Neural progenitor cell (in vitro differentiated cells): Measurements from ENCODE around the gene MIEF1. TPM values are rescaled to one million over a fixed set of nuclear protein-coding genes. Genes with fewer than 3 reads are reported as not detected.

Experiments used
- DNase-seq: peaks from one replicate; pipeline ENCODE4 v3.0.0-alpha.2; 2016; ENCODE audit warnings: low spot score
- H2AFZ ChIP-seq: fragments of 200-600 bp; sonication (generic); replicated peaks from 2 replicates; pipeline ENCODE4 v1.6.1; 2016; ENCODE audit warnings: antibody characterized with exemption
- H3F3A ChIP-seq: fragments of 200-600 bp; sonication (generic); 2 replicates; pipeline ENCODE4 v1.6.1; 2016; ENCODE audit warnings: antibody characterized with exemption, low read depth
- H3K27ac ChIP-seq: fragments of 200-600 bp; sonication (generic); 2 replicates; pipeline ENCODE4 v1.5.1; 2016; ENCODE audit warnings: mild to moderate bottlenecking
- H3K27me3 ChIP-seq: fragments of 200-600 bp; sonication (generic); 2 replicates; pipeline ENCODE4 v1.6.1; 2016; ENCODE audit warnings: mild to moderate bottlenecking, moderate library complexity
- H3K36me3 ChIP-seq: fragments of 200-600 bp; sonication (generic); 2 replicates; pipeline ENCODE4 v1.5.1; 2016
- H3K4me1 ChIP-seq: fragments of 200-600 bp; sonication (generic); 2 replicates; pipeline ENCODE4 v1.6.1; 2016; ENCODE audit warnings: mixed run types
- H3K4me2 ChIP-seq: fragments of 200-600 bp; sonication (generic); 2 replicates; pipeline ENCODE4 v1.6.1; 2016
- H3K4me3 ChIP-seq: fragments of 200-600 bp; sonication (generic); 2 replicates; pipeline ENCODE4 v1.5.1; 2016
- H3K79me2 ChIP-seq: fragments of 200-600 bp; sonication (generic); 2 replicates; pipeline ENCODE4 v1.6.1; 2016; ENCODE audit warnings: low read depth
- H3K9ac ChIP-seq: fragments of 200-600 bp; sonication (generic); 2 replicates; pipeline ENCODE4 v1.6.1; 2016
- H3K9me3 ChIP-seq: fragments of 200-600 bp; sonication (generic); 2 replicates; pipeline ENCODE4 v1.5.1; 2016; ENCODE audit warnings: low read depth
- H4K20me1 ChIP-seq: fragments of 200-600 bp; sonication (generic); 2 replicates; pipeline ENCODE4 v1.6.1; 2016; ENCODE audit warnings: low read depth
- H3K27ac Mint-ChIP-seq: 3 replicates; pipeline ENCODE4 v1.8.0; 2021; ENCODE audit warnings: mixed read lengths
- H3K27me3 Mint-ChIP-seq: 2 replicates; pipeline ENCODE4 v1.8.0; 2022; ENCODE audit warnings: low read depth, mild to moderate bottlenecking, inconsistent platforms, moderate library complexity, mixed read lengths; ENCODE audit not compliant: insufficient read depth
- H3K36me3 Mint-ChIP-seq: 3 replicates; pipeline ENCODE4 v1.8.0; 2021; ENCODE audit warnings: mixed read lengths
- H3K4me1 Mint-ChIP-seq: 3 replicates; pipeline ENCODE4 v1.8.0; 2021; ENCODE audit warnings: mixed read lengths
- H3K4me3 Mint-ChIP-seq: 3 replicates; pipeline ENCODE4 v1.8.0; 2021; ENCODE audit warnings: mild to moderate bottlenecking, moderate library complexity, mixed read lengths
- H3K9me3 Mint-ChIP-seq: 3 replicates; pipeline ENCODE4 v1.8.0; 2020; ENCODE audit warnings: mixed read lengths
- CTCF ChIP-seq: fragments of 200-600 bp; sonication (generic); IDR thresholded peaks from 2 replicates; pipeline ENCODE4 v1.5.1; 2017; ENCODE audit warnings: antibody characterized with exemption, mild to moderate bottlenecking
- EZH2 ChIP-seq: fragments of 200-600 bp; sonication (generic); IDR thresholded peaks from 2 replicates; pipeline ENCODE4 v1.6.1; 2017; ENCODE audit warnings: antibody characterized with exemption, mild to moderate bottlenecking, moderate library complexity
- EZH2phosphoT487 ChIP-seq: fragments of 200-600 bp; sonication (generic); IDR thresholded peaks from 2 replicates; pipeline ENCODE4 v1.6.1; 2017; ENCODE audit warnings: antibody characterized with exemption
- total RNA-seq: library from RNA; depleted of rRNA; stranded (reverse); fragments of >200 nt; gene quantifications from 2 replicates; pipeline ENCODE4 v1.2.3, GENCODE V29; 2015; ENCODE audit warnings: low replicate concordance

Gene MIEF1
- total RNA-seq, 1 donor from 2014 or later, result 22.0 TPM

GRCh38 chr22:39491696-39492095 lies 10.4 kb upstream of the MIEF1 start:
- peaks cover 13% of the 10 kb centered on the region for H3K4me1 Mint-ChIP-seq
- H3K27me3 Mint-ChIP-seq, result peaks cover 9% of the 10 kb centered on the region
- no peak overlapping the region for H3K4me2 ChIP-seq
- no peak overlapping the region for H3K27ac ChIP-seq
- no peak for DNase-seq
- no peak overlapping the region for H2AFZ ChIP-seq
- peaks cover 13% of the 10 kb centered on the region for H3F3A ChIP-seq
- H3K36me3 ChIP-seq, result no peaks in the 10 kb centered on the region
- no peak overlapping the region for H3K27ac Mint-ChIP-seq
- no peak overlapping the region for H3K9ac ChIP-seq
- H3K36me3 Mint-ChIP-seq, result peaks cover 4% of the 10 kb centered on the region
- no peaks in the 10 kb centered on the region for H3K9me3 ChIP-seq
- peaks cover 5% of the 10 kb centered on the region for H4K20me1 ChIP-seq
- peaks cover 4% of the 10 kb centered on the region for H3K4me1 ChIP-seq
- H3K9me3 Mint-ChIP-seq, result no peaks in the 10 kb centered on the region
- H3K4me3 Mint-ChIP-seq, result no peak overlapping the region
- no peaks in the 10 kb centered on the region for H3K79me2 ChIP-seq
- H3K4me3 ChIP-seq, result no peak overlapping the region
- no peak for TF ChIP-seq EZH2
- peaks cover 6% of the 10 kb centered on the region for H3K27me3 ChIP-seq

- TF ChIP-seq EZH2 (no peak), EZH2phosphoT487 (no peak), CTCF (no peak)
Observed at GRCh38 chr22:39492186-39492585, 9.9 kb upstream of the MIEF1 start.

GRCh38 chr22:39493759-39494158 lies 8.3 kb upstream of the MIEF1 start:
- H3K36me3 ChIP-seq, result no peaks in the 10 kb centered on the region
- Mint-ChIP-seq H3K27ac (no peak overlapping the region), H3K27me3 (peaks cover 12% of the 10 kb centered on the region), H3K36me3 (peaks cover 2% of the 10 kb centered on the region), H3K4me3 (no peak overlapping the region), H3K9me3 (no peaks in the 10 kb centered on the region), H3K4me1 (peaks cover 25% of the 10 kb centered on the region)
- H3K27ac ChIP-seq, result no peak overlapping the region
- peaks cover 15% of the 10 kb centered on the region for H3F3A ChIP-seq
- peaks cover 5% of the 10 kb centered on the region for H4K20me1 ChIP-seq
- H3K27me3 ChIP-seq, result peaks cover 18% of the 10 kb centered on the region
- no peak overlapping the region for H3K4me3 ChIP-seq
- H3K4me1 ChIP-seq, result peaks cover 12% of the 10 kb centered on the region
- no peak overlapping the region for H3K4me2 ChIP-seq
- TF ChIP-seq EZH2 (no peak), CTCF (no peak), EZH2phosphoT487 (no peak)
- H2AFZ ChIP-seq, result no peak overlapping the region
- no peak for DNase-seq
- H3K9ac ChIP-seq, result no peak overlapping the region
- H3K9me3 ChIP-seq, result no peaks in the 10 kb centered on the region
- no peaks in the 10 kb centered on the region for H3K79me2 ChIP-seq

More at GRCh38 chr22:39492186-39492585, 9.9 kb upstream of the MIEF1 start:
- Histone ChIP-seq H3K9ac (no peak overlapping the region), H3K27ac (no peak overlapping the region), H3K4me2 (no peak overlapping the region), H3K27me3 (peaks cover 11% of the 10 kb centered on the region), H3K9me3 (no peaks in the 10 kb centered on the region), H3K36me3 (no peaks in the 10 kb centered on the region), H3K4me3 (no peak overlapping the region), H2AFZ (no peak overlapping the region), H3K4me1 (peaks cover 4% of the 10 kb centered on the region), H3K79me2 (no peaks in the 10 kb centered on the region), H4K20me1 (peaks cover 5% of the 10 kb centered on the region), H3F3A (peaks cover 15% of the 10 kb centered on the region)
- Mint-ChIP-seq H3K9me3 (no peaks in the 10 kb centered on the region), H3K27me3 (peaks cover 10% of the 10 kb centered on the region), H3K27ac (no peak overlapping the region), H3K4me1 (peaks cover 14% of the 10 kb centered on the region), H3K4me3 (no peak overlapping the region), H3K36me3 (peaks cover 4% of the 10 kb centered on the region)
- no peak for DNase-seq

- TF ChIP-seq EZH2 (no peak), EZH2phosphoT487 (no peak), CTCF (no peak)
- peaks cover 14% of the 10 kb centered on the region for H3K4me1 ChIP-seq
- Mint-ChIP-seq H3K4me3 (no peak overlapping the region), H3K4me1 (peaks cover 31% of the 10 kb centered on the region), H3K9me3 (no peaks in the 10 kb centered on the region), H3K27me3 (peaks cover 13% of the 10 kb centered on the region), H3K27ac (no peak overlapping the region), H3K36me3 (peaks cover 2% of the 10 kb centered on the region)
- peaks cover 18% of the 10 kb centered on the region for H3K27me3 ChIP-seq
- no peaks in the 10 kb centered on the region for H3K79me2 ChIP-seq
- H3K36me3 ChIP-seq, result no peaks in the 10 kb centered on the region
- DNase-seq, result no peak
- no peak overlapping the region for H3K4me3 ChIP-seq
- H3K9me3 ChIP-seq, result no peaks in the 10 kb centered on the region
- no peak overlapping the region for H3K9ac ChIP-seq
- peaks cover 4% of the 10 kb centered on the region for H4K20me1 ChIP-seq
- H3K4me2 ChIP-seq, result no peak overlapping the region
- H3F3A ChIP-seq, result peaks cover 15% of the 10 kb centered on the region
- H2AFZ ChIP-seq, result no peak overlapping the region
- H3K27ac ChIP-seq, result no peak overlapping the region
Observed at GRCh38 chr22:39494471-39495120, 7.5 kb upstream of the MIEF1 start.
